Natural killer cell (primary cell): ENCODE data around the gene DSCAML1. TPM values are rescaled to one million over a fixed set of nuclear protein-coding genes. Genes with fewer than 3 reads are reported as not detected.

ENCODE experiments used
- ATAC-seq, 3 donors: fragments of 150-1000 bp in 2 of 3; fragments of 200-7000 bp in 1 of 3; cut with Tn5 transposase; 1 replicate in 1 of 3; 2 replicates in 2 of 3; pipeline ENCODE4 v1.10.0; 2021; ENCODE audit warnings: mild to moderate bottlenecking in 2 of 3, moderate library complexity in 2 of 3
- DNase-seq, 2 donors: peaks; one replicate each; pipeline versions ENCODE4 v3.0.0 to v3.0.0-alpha.2; 2013 to 2021; ENCODE audit warnings: mixed read lengths in 1 of 2
- H3K27ac ChIP-seq: one replicate; pipeline ENCODE4 v1.5.1; 2013; ENCODE audit warnings: mild to moderate bottlenecking, low read length
- H3K27me3 ChIP-seq: one replicate; pipeline ENCODE4 v1.6.1; 2013; ENCODE audit warnings: low read length; ENCODE audit not compliant: control insufficient read depth, insufficient read depth
- H3K36me3 ChIP-seq: one replicate; pipeline ENCODE4 v1.6.1; 2013; ENCODE audit warnings: low read length; ENCODE audit not compliant: control insufficient read depth, insufficient read depth
- H3K4me1 ChIP-seq: one replicate; pipeline ENCODE4 v1.6.1; 2013; ENCODE audit warnings: low read length; ENCODE audit not compliant: control insufficient read depth, insufficient read depth
- H3K4me3 ChIP-seq: one replicate; pipeline ENCODE4 v1.5.1; 2013; ENCODE audit warnings: low read length
- H3K9me3 ChIP-seq: one replicate; pipeline ENCODE4 v1.6.1; 2013; ENCODE audit warnings: low read length; ENCODE audit not compliant: control insufficient read depth, insufficient read depth
- H3K27ac Mint-ChIP-seq, 2 donors: one replicate each; pipeline ENCODE4 v1.8.0; 2022; ENCODE audit warnings: mild to moderate bottlenecking in 2 of 2, mixed read lengths in 2 of 2, moderate library complexity in 1 of 2
- H3K27me3 Mint-ChIP-seq, 2 donors: one replicate each; pipeline ENCODE4 v1.8.0; 2022; ENCODE audit warnings: low read depth in 2 of 2, mixed read lengths in 2 of 2
- H3K36me3 Mint-ChIP-seq: one replicate; pipeline ENCODE4 v1.8.0; 2022; ENCODE audit warnings: mixed read lengths
- H3K4me1 Mint-ChIP-seq, 2 donors: one replicate each; pipeline ENCODE4 v1.8.0; 2022; ENCODE audit warnings: mixed read lengths in 2 of 2
- H3K4me3 Mint-ChIP-seq: one replicate; pipeline ENCODE4 v1.8.0; 2022; ENCODE audit warnings: mild to moderate bottlenecking, moderate library complexity, mixed read lengths
- H3K9me3 Mint-ChIP-seq, 2 donors: one replicate each; pipeline ENCODE4 v1.8.0; 2022; ENCODE audit warnings: mixed read lengths in 2 of 2
- CTCF ChIP-seq: fragments of 200-600 bp; IDR thresholded peaks from one replicate; pipeline ENCODE4 v1.8.0; 2022; ENCODE audit warnings: antibody characterized with exemption
- WGBS: methylation state at CpG from one replicate; pipeline ENCODE4 v1.1.7; 2013; ENCODE audit warnings: missing lambda C conversion rate; ENCODE audit not compliant: insufficient coverage; 5-methylcytosine and 5-hydroxymethylcytosine counted together
- intact Hi-C: fragments of 100-400 bp; cut with micrococcal nuclease; formaldehyde crosslinking; loops from one replicate; pipeline ENCODE4 v1.14.2; 2022
- total RNA-seq, 4 donors: library from RNA; stranded (reverse); fragments of 120-200 nt in 1 of 4; gene quantifications; one replicate each; pipeline versions ENCODE4 v1.2.3 to v1.2.4, GENCODE V29; 2013 to 2022

The DSCAML1 gene
- total RNA-seq, 3 donors from 2014 or later (not counting 1 experiment from before 2014, with no cell fraction given): 0.66 TPM; not detected in 2

GRCh38 chr11:117476531-117477142 is 320.4 kb downstream of the DSCAML1 start:
- H3K4me1 Mint-ChIP-seq: no peaks in the 10 kb centered on the region
- ATAC-seq (no peak), DNase-seq (no peak)
- Histone ChIP-seq H3K36me3 (no peaks in the 10 kb centered on the region), H3K9me3 (no peaks in the 10 kb centered on the region), H3K27me3 (no peaks in the 10 kb centered on the region), H3K4me1 (no peaks in the 10 kb centered on the region), H3K4me3 (no peak overlapping the region), H3K27ac (no peak overlapping the region)
- intact Hi-C loops: no loop called here
- H3K27me3 Mint-ChIP-seq: peaks cover 12 to 14% of the 10 kb centered on the region in 2 donors
- WGBS: 85% methylated on average over 10 of the region's 10 CpGs
- no peaks in the 10 kb centered on the region for H3K9me3 Mint-ChIP-seq
- no peak for TF ChIP-seq CTCF
- H3K4me3 Mint-ChIP-seq: no peak overlapping the region
- no peak overlapping the region for H3K27ac Mint-ChIP-seq
- H3K36me3 Mint-ChIP-seq: no peaks in the 10 kb centered on the region

GRCh38 chr11:117475716-117476530 is 321.1 kb downstream of the DSCAML1 start:
- Histone ChIP-seq H3K27ac (no peak overlapping the region), H3K4me1 (no peaks in the 10 kb centered on the region), H3K4me3 (no peak overlapping the region), H3K36me3 (no peaks in the 10 kb centered on the region), H3K9me3 (no peaks in the 10 kb centered on the region), H3K27me3 (no peaks in the 10 kb centered on the region)
- no peak for DNase-seq
- H3K9me3 Mint-ChIP-seq: no peaks in the 10 kb centered on the region
- intact Hi-C loops: no loop called here
- WGBS: 84% methylated on average over 11 of the region's 11 CpGs
- peaks cover 12 to 14% of the 10 kb centered on the region in 2 donors for H3K27me3 Mint-ChIP-seq
- no peaks in the 10 kb centered on the region for H3K4me1 Mint-ChIP-seq
- ATAC-seq: no peak
- H3K4me3 Mint-ChIP-seq: no peak overlapping the region
- H3K36me3 Mint-ChIP-seq: no peaks in the 10 kb centered on the region
- no peak for TF ChIP-seq CTCF
- H3K27ac Mint-ChIP-seq: no peak overlapping the region

- ATAC-seq (no peak), DNase-seq (no peak)
- no peaks in the 10 kb centered on the region for H3K4me1 Mint-ChIP-seq
- H3K27ac ChIP-seq: no peak overlapping the region
- no peaks in the 10 kb centered on the region for H3K36me3 ChIP-seq
- no peaks in the 10 kb centered on the region for H3K4me1 ChIP-seq
- H3K9me3 Mint-ChIP-seq: no peaks in the 10 kb centered on the region
- no peaks in the 10 kb centered on the region for H3K9me3 ChIP-seq
- intact Hi-C loops: no loop called here
- WGBS: 84% methylated on average over 7 of the region's 8 CpGs
- H3K27me3 Mint-ChIP-seq: peaks cover 12% of the 10 kb centered on the region in 2 donors
- no peak overlapping the region for H3K4me3 Mint-ChIP-seq
- no peak overlapping the region for H3K4me3 ChIP-seq
- no peaks in the 10 kb centered on the region for H3K36me3 Mint-ChIP-seq
- no peak for TF ChIP-seq CTCF
- no peak overlapping the region for H3K27ac Mint-ChIP-seq
- H3K27me3 ChIP-seq: no peaks in the 10 kb centered on the region
These were observed 323.4 kb downstream of the DSCAML1 start for GRCh38 chr11:117473481-117474091.
